ENCODE data around the gene OSBPL9. TPM values are rescaled to one million over a fixed set of nuclear protein-coding genes. Genes with fewer than 3 reads are reported as not detected.

OSBPL9 gene
- total RNA-seq, 1 donor from 2014 or later = 103 TPM

GRCh38 chr1:51673279-51673678 is 56.4 kb downstream of the OSBPL9 start:
- Mint-ChIP-seq H3K27ac (no peak overlapping the region), H3K4me3 (no peak overlapping the region)

DNA sequence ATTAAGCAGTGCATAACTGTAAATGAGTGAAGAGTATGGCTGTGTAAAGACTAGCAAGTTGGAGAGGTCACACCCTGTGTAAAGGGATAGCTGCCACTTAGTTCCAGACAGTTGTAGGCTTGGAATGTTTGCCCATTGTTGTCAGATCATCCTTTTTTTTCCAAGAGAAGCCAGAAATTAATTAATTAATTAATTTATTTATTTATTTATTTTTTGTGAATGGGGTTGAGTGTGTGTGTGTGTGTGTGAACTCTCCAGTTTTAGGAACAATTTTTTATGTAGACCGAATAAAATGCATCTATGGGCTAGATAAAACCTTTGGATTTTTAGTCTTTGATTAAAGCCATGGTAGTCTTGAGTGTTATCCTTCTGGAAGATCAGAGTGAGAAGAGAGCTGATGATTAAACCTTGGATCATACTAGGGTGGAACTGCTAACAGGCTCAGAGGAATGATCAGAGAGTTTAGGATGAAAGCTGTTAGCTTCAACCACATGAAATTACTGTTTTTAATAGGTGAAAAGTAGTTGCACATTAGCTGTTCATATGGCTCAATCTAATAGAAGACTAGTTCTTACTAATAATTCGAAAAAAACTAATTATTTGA is 58.4 kb downstream of the OSBPL9 start:
- H3K4me1 Mint-ChIP-seq = no peaks in the 10 kb centered on the region
- no peak for TF ChIP-seq CTCF (IDR thresholded peaks at IDR 0.05; ENCODE audit: unreplicated experiment)
- no peaks in the 10 kb centered on the region for H3K36me3 Mint-ChIP-seq
- no peak overlapping the region for H3K4me3 Mint-ChIP-seq
- H3K27me3 Mint-ChIP-seq (ENCODE audit: low read depth) = no peaks in the 10 kb centered on the region
- no peak for DNase-seq (ENCODE audit: low spot score in 2 of 2, unreplicated experiment in 2 of 2)
- H3K27ac Mint-ChIP-seq = no peak overlapping the region
- no peaks in the 10 kb centered on the region for H3K9me3 Mint-ChIP-seq

More at GRCh38 chr1:51673279-51673678, 56.4 kb downstream of the OSBPL9 start:
- peaks cover 11% of the 10 kb centered on the region for H3K4me1 Mint-ChIP-seq
- TF ChIP-seq CTCF (IDR thresholded peaks at IDR 0.05; ENCODE audit: unreplicated experiment) = no peak
- H3K36me3 Mint-ChIP-seq = no peaks in the 10 kb centered on the region
- H3K9me3 Mint-ChIP-seq = no peaks in the 10 kb centered on the region
- H3K27me3 Mint-ChIP-seq (ENCODE audit: low read depth) = no peaks in the 10 kb centered on the region
- no peak for DNase-seq (ENCODE audit: low spot score in 2 of 2, unreplicated experiment in 2 of 2)

GRCh38 chr1:51679435-51679834 is 62.5 kb downstream of the OSBPL9 start:
- Mint-ChIP-seq H3K27ac (no peak overlapping the region), H3K4me3 (no peak overlapping the region)

GRCh38 chr1:51684776-51685175 is 67.9 kb downstream of the OSBPL9 start:
- Mint-ChIP-seq H3K4me1 (peaks cover 8% of the 10 kb centered on the region), H3K27me3 (ENCODE audit: low read depth) (no peaks in the 10 kb centered on the region), H3K9me3 (no peaks in the 10 kb centered on the region), H3K4me3 (no peak overlapping the region), H3K27ac (peak overlapping the region; percentile 34), H3K36me3 (no peaks in the 10 kb centered on the region)
- DNase-seq (ENCODE audit: low spot score in 2 of 2, unreplicated experiment in 2 of 2) = no peak
- no peak for TF ChIP-seq CTCF (IDR thresholded peaks at IDR 0.05; ENCODE audit: unreplicated experiment)

More at GRCh38 chr1:51679435-51679834, 62.5 kb downstream of the OSBPL9 start:
- Mint-ChIP-seq H3K36me3 (no peaks in the 10 kb centered on the region), H3K4me1 (no peaks in the 10 kb centered on the region), H3K9me3 (no peaks in the 10 kb centered on the region), H3K27me3 (ENCODE audit: low read depth) (no peaks in the 10 kb centered on the region)
- DNase-seq (ENCODE audit: low spot score in 2 of 2, unreplicated experiment in 2 of 2) = no peak
- no peak for TF ChIP-seq CTCF (IDR thresholded peaks at IDR 0.05; ENCODE audit: unreplicated experiment)

DNA sequence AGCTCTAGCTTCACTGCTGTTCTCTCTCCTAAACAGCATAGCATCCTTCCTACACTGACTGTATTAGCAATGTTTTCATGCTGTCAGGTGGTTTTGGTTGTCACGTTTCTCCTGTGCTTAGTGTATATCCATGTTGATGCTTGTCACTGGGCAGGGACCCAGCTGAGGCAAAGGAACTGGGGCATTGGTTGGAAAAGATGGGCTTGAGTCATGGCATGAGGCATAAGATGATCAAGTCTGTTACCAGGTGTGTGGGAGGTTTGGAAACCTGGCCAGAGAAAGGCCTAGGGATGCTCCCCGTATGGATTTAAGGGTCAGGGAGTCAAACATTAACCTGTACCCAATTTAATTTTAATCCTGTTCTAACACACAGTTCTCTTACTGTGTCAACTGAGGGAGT is 69.6 kb downstream of the OSBPL9 start:
- Mint-ChIP-seq H3K27ac (no peak overlapping the region), H3K36me3 (no peaks in the 10 kb centered on the region), H3K4me1 (peaks cover 18% of the 10 kb centered on the region), H3K9me3 (no peaks in the 10 kb centered on the region), H3K27me3 (ENCODE audit: low read depth) (no peaks in the 10 kb centered on the region), H3K4me3 (no peak overlapping the region)
- no peak for DNase-seq (ENCODE audit: low spot score in 2 of 2, unreplicated experiment in 2 of 2)
- TF ChIP-seq CTCF (IDR thresholded peaks at IDR 0.05; ENCODE audit: unreplicated experiment) = no peak

DNA sequence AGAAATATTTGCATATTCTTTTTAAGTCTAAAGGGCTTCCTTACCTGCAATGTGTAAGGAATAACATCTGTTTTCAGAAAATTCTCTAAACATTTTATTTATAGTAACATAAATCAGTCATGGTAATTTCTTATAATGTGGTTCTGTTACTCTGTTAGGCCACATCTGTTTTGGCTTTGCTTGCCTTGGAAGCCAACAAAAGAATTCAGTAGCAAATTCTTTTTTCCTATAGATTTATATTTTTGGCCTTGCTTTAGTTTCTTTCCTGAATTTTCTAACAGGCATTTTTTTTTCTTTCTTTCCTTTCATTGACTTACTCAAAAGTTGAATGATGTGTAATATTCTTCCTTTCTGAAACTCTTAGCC is 72.2 kb downstream of the OSBPL9 start:
- H3K4me3 Mint-ChIP-seq = no peak overlapping the region
- no peak overlapping the region for H3K27ac Mint-ChIP-seq
- no peaks in the 10 kb centered on the region for H3K36me3 Mint-ChIP-seq
- no peaks in the 10 kb centered on the region for H3K27me3 Mint-ChIP-seq (ENCODE audit: low read depth)
- peaks cover 32% of the 10 kb centered on the region for H3K4me1 Mint-ChIP-seq
- TF ChIP-seq CTCF (IDR thresholded peaks at IDR 0.05; ENCODE audit: unreplicated experiment) = no peak
- no peaks in the 10 kb centered on the region for H3K9me3 Mint-ChIP-seq
- DNase-seq (ENCODE audit: low spot score in 2 of 2, unreplicated experiment in 2 of 2) = no peak

Data from mesothelial cell of epicardium (in vitro differentiated cells).